GM18499 (cell line): ENCODE results near the gene PIK3R1.

Experiments used
- ATAC-seq: cut with Tn5 transposase; IDR thresholded peaks from one replicate; pipeline ENCODE4 v1.9.1; 2021; ENCODE audit warnings: moderate number of reproducible peaks; ENCODE audit not compliant: insufficient read depth, unreplicated experiment

Gene PIK3R1

DNA sequence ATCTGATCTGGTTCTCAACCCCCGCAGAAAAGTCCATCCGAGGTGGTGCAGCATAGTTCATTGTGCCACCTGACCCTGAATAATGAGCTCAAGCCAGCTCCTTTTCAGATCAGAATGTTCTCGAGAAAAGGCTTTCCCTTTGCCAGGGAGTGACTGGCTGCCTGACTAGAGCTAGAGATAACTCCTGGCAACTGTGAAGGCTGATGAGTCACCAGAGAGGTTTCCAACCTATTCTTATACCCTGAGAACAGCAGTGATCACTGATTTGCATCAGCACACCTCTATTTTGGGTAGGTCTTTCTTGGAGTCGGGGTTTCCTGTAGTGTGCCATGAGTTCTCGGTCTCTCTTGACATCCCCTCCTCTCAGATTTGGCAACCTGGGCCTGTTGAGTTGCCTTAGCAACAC is 127.9 kb downstream of the PIK3R1 start:
- no peak for ATAC-seq

DNA sequence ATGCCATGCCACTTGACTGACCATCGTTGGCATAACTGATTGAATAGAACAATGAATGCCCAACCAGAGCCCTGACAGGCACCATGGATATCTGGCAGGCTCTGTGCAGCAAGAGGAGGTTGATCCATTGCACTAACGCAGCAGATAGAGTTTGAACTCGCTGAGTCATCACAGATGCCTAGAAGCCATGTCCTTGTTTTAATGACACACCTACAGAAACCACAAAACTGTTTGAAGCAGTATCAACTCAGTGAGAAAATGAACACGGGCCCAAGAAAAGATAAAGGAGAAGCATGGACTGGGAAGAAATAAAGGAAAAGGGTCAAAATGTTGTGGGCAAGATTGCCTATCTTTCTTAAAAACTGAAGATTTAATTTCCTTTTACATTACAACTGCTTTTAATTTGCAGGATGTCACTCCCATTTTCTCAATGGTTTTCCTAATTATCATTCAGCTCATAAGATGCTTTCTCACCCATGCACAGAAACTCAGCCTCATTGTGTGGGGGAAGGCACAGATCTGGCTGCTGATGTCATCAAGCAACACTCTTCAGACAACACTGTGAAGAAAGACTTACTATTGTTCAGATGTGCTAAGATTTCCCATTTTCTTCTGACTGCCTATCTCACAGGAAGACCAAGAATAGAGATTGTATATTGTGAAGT is 129.0 kb downstream of the PIK3R1 start:
- peak; percentile 56 for ATAC-seq

DNA sequence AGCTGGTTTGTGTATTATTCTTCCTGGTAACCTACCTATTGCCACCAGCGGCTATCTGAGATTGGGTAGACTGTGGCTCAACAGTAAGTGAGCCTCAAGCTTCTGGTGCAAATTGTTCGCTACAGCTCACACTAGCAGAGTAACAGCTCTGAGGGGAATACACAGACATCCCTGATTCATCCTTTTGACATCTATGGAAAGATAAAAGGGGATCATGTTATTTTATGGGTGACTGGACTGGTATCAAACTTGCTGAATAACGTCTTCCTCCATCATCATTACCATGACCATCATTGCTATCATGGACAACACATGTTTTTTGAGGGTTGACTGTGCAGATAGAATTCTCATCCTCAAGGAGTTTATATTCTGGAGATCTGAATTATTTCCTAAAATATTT is 129.6 kb downstream of the PIK3R1 start:
- ATAC-seq, result no peak

GRCh38 chr5:68345582-68345981 is 130.0 kb downstream of the PIK3R1 start:
- ATAC-seq, result no peak

GRCh38 chr5:68347536-68347935 is 132.0 kb downstream of the PIK3R1 start:
- no peak for ATAC-seq

DNA sequence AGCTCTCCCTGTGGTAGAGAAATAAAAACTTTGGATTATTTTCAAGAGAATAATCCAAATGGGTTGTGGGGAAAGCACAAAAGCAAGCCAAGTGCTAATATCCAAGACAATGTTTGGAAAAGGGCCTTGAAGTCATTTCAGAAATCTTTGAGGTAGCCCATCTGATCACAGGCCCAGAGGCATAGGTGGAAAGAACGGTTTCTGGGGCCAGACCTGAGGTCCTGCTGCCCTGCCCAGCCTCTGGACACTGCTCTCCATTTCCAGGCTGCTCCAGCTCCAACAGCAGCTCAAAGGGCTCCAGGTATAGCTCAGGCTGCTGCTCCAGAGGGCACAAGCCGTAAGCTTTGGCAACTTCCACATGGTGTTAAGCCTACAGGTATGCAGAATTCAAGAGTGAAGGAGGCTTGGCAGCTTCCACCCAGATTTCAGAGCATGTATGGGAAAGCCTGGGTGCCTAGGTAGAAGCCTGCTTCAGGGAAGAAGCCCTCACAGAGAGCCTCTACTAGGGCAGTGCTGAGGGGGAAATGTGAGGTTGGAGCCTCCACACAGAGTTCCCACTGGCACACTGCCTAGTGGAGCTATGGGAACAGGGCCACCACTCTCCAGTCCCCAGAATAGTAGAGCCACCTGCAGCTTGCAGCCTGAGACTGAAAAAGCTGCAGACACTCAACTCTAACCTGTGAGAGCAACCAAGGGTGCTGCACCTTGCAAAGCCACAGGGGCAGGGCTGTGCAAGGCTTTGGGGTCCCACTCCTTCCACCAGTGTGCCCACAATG is 133.1 kb downstream of the PIK3R1 start:
- no peak for ATAC-seq

DNA sequence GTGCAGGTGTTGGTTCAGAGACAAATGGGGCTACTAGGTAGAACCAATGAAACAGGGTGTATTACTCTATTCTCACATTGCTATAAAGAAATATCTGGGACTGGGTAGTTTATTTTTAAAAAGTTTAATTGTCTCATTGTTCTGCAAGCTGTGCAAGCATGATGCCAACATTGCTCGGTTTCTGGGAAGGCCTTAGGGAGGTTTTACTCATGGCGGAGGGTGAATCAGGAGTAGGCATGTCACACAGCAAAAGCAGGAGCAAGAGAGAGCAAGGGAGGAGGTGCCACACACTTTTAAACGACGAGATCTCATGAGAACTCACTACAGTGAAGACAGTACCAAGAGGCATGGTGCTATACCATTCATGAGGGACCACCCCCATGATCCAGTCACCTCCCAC is 134.6 kb downstream of the PIK3R1 start:
- ATAC-seq, result no peak
